ENCODE measurements around the gene RCOR2.

RCOR2 gene

GRCh38 chr11:63922673-63923192 is 5.8 kb upstream of the RCOR2 start:
- no peak for DNase-seq

GRCh38 chr11:63920939-63921417 is 4.0 kb upstream of the RCOR2 start:
- DNase-seq: peak; percentile 19

- DNase-seq: no peak
These were observed 3.4 kb upstream of the RCOR2 start for GRCh38 chr11:63920126-63920938.

GRCh38 chr11:63919267-63920125 is 2.5 kb upstream of the RCOR2 start:
- DNase-seq: no peak

- DNase-seq: no peak
These were observed 1.7 kb upstream of the RCOR2 start for GRCh38 chr11:63918507-63919191.

GRCh38 chr11:63917692-63918506 is 935 bp upstream of the RCOR2 start:
- DNase-seq: peak; percentile 20

GRCh38 chr11:63915961-63916836 is 765 bp downstream of the RCOR2 start:
- peak; percentile 16 for DNase-seq

GRCh38 chr11:63914896-63915691 is 1.9 kb downstream of the RCOR2 start:
- DNase-seq: no peak

- DNase-seq: no peak
These were observed 2.8 kb downstream of the RCOR2 start for GRCh38 chr11:63913866-63914830.

GRCh38 chr11:63912678-63913077 is 4.3 kb downstream of the RCOR2 start:
- DNase-seq: no peak

- no peak for DNase-seq
These were observed 5.1 kb downstream of the RCOR2 start for GRCh38 chr11:63911876-63912275.

GRCh38 chr11:63911440-63911839 is 5.5 kb downstream of the RCOR2 start:
- DNase-seq: no peak

GRCh38 chr11:63910675-63911074 is 6.3 kb downstream of the RCOR2 start:
- no peak for DNase-seq

- no peak for DNase-seq
These were observed 7.1 kb downstream of the RCOR2 start for GRCh38 chr11:63909591-63910506.

- DNase-seq: no peak
These were observed 8.1 kb downstream of the RCOR2 start for GRCh38 chr11:63908631-63909401.

GRCh38 chr11:63907808-63908530 is 9.0 kb downstream of the RCOR2 start:
- no peak for DNase-seq

All from stimulated activated CD4-positive, alpha-beta T cell treated with anti-CD3 and anti-CD28 coated beads, Interleukin-1b, Interleukin-23, amount 100 ng/mL, for 48 hours (primary cell).